ENCODE results near the gene HID1.

DNA sequence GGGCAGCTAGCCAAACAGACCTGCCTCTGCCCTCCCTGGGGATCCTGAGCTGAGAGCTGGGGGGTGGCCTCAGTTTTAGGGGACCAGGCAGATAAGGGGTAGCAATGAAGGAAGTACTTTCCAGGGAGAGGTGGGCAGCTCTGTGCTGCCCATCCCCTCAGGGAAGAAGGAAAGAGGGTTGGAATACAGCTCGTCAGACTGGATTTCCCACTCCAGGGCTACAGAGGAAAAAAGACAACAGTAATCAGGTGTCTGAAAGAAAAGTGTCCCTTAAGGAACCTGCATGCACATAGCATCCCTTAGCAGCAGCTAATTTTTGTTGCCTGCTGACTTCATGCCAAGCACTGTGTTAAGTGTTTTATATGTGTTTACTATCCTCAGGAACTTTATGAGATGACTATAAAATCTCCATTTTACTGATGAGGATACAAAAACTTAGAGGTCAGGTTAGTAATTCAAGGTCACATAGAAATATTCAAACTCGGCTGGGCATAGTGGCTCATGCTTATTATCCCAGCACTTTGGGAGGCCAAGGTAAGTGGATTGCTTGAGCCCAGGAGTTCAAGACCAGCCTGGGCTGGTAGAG, 36.7 kb upstream of the HID1 start:
- TF ChIP-seq, protein P1, sequence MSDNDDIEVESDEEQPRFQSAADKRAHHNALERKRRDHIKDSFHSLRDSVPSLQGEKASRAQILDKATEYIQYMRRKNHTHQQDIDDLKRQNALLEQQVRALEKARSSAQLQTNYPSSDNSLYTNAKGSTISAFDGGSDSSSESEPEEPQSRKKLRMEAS (IDR thresholded peaks at IDR 0.05), result no peak
- TF ChIP-seq, protein P2, sequence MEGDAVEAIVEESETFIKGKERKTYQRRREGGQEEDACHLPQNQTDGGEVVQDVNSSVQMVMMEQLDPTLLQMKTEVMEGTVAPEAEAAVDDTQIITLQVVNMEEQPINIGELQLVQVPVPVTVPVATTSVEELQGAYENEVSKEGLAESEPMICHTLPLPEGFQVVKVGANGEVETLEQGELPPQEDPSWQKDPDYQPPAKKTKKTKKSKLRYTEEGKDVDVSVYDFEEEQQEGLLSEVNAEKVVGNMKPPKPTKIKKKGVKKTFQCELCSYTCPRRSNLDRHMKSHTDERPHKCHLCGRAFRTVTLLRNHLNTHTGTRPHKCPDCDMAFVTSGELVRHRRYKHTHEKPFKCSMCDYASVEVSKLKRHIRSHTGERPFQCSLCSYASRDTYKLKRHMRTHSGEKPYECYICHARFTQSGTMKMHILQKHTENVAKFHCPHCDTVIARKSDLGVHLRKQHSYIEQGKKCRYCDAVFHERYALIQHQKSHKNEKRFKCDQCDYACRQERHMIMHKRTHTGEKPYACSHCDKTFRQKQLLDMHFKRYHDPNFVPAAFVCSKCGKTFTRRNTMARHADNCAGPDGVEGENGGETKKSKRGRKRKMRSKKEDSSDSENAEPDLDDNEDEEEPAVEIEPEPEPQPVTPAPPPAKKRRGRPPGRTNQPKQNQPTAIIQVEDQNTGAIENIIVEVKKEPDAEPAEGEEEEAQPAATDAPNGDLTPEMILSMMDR (IDR thresholded peaks at IDR 0.05), result no peak

All from A549 (cell line).